Measurements from ENCODE around the gene TIGAR.

The TIGAR gene

GRCh38 chr12:4320853-4321701 is at the start of gene TIGAR:
TSS of gene TIGAR (plus strand) at chr12:4321213. CDS start at chr12:4321272, 59 bp downstream.
- DNase-seq (ENCODE audit: low read depth) = peak; percentile 56

GRCh38 chr12:4271717-4272423 is 49.1 kb upstream of the TIGAR start:
- DNase-seq (ENCODE audit: low read depth) = no peak

GRCh38 chr12:4272424-4273272 is 48.4 kb upstream of the TIGAR start:
- DNase-seq (ENCODE audit: low read depth) = no peak

GRCh38 chr12:4273273-4273651 is 47.8 kb upstream of the TIGAR start:
- DNase-seq (ENCODE audit: low read depth) = no peak

GRCh38 chr12:4273652-4274395 is 47.2 kb upstream of the TIGAR start, which contains the start of gene CCND2:
TSS of gene CCND2 (plus strand) at chr12:4273762. CDS start at chr12:4274041, 279 bp downstream.
- peak; percentile 46 for DNase-seq (ENCODE audit: low read depth)

- no peak for DNase-seq (ENCODE audit: low read depth)
Observed at GRCh38 chr12:4274396-4275015, 46.5 kb upstream of the TIGAR start.

GRCh38 chr12:4275016-4275869 is 45.8 kb upstream of the TIGAR start:
- DNase-seq (ENCODE audit: low read depth) = no peak

- no peak for DNase-seq (ENCODE audit: low read depth)
Observed at GRCh38 chr12:4275870-4276301, 45.1 kb upstream of the TIGAR start.

- peak; percentile 82 for DNase-seq (ENCODE audit: low read depth)
Observed at GRCh38 chr12:4276524-4277204, 44.3 kb upstream of the TIGAR start.

GRCh38 chr12:4277205-4277543 is 43.8 kb upstream of the TIGAR start:
- DNase-seq (ENCODE audit: low read depth) = no peak

GRCh38 chr12:4277857-4278256 is 43.2 kb upstream of the TIGAR start:
- DNase-seq (ENCODE audit: low read depth) = no peak

- DNase-seq (ENCODE audit: low read depth) = no peak
Observed at GRCh38 chr12:4278329-4279197, 42.5 kb upstream of the TIGAR start.

- no peak for DNase-seq (ENCODE audit: low read depth)
Observed at GRCh38 chr12:4279198-4279690, 41.8 kb upstream of the TIGAR start.

- no peak for DNase-seq (ENCODE audit: low read depth)
Observed at GRCh38 chr12:4280351-4281163, 40.5 kb upstream of the TIGAR start.

- DNase-seq (ENCODE audit: low read depth) = no peak
Observed at GRCh38 chr12:4281173-4281654, 39.8 kb upstream of the TIGAR start.

- no peak for DNase-seq (ENCODE audit: low read depth)
Observed at GRCh38 chr12:4282103-4282891, 38.7 kb upstream of the TIGAR start.
